HG03045 (cell line): Measurements from ENCODE around the gene GFRA4.

Experiments used
- ATAC-seq: cut with Tn5 transposase; IDR thresholded peaks from one replicate; pipeline ENCODE4 v1.9.1; 2021; ENCODE audit warnings: mild to moderate bottlenecking, moderate library complexity; ENCODE audit not compliant: unreplicated experiment

GFRA4 gene

DNA sequence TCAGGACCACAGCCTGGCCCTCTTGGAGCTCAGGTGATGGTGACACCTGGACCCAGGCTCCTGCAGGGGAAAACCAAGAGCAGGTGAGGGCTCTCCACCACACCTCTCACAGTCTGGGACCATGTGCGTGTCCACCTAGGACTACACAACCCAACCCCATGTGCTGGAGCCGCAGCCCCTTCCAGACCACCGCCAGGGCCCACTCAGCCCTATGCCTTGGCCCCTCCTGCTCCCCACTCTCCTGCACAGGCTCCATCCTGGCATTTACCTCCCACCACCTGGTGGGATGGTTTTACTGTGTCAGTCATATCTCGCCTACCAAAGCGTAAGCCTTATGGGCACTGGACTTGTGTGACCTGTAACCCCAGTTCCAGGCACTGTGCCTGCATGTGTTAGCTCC, 31.7 kb upstream of the GFRA4 start:
- ATAC-seq: no peak

DNA sequence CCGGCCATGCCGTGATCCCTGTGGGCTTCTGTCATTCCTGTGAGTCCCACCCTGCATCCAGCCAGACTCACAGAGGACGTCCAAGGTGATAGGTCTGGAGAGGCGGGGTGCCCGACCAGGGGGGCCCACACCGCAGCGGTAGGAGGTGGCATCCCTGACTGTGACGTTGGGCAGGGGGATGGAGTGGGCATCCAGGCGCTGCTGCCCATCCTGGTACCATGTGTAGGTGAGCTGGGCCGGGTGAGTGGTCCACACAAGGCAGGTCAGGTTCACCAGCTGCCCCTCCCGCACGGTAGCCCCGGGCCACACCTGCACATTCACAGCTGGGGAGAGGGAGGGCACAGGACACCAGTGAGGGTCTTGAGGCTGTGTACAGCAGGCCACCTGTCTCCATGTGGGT, 30.2 kb upstream of the GFRA4 start:
- ATAC-seq: no peak

DNA sequence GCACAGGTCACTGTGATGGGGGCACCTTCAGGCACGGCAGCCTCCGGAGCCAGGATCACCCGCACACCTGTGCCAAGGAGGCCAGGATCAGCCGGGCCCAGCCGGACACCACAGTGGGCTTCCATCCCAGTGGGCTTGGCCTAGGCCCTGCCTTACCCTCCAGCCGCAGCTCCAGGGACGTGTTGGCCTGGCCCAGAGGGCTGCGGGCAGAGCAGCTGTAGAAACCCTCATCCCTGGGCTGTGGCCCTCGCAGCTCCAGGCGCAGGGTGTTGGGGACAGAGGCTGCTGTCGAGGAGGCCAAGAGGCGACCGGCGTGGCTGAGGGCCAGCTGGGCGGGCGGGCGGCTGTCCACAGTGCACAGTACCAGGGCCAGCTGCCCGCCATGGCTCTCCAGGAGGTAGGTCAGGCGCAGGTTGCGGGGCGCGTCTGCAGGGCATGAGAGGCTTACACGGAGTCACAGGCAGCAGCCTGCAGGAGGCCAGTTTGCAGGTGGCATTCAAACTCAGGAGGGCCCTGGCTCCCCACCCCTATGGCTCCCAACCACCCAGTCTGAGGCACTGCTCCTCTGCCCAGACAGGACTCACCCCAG, 29.6 kb upstream of the GFRA4 start:
- no peak for ATAC-seq

DNA sequence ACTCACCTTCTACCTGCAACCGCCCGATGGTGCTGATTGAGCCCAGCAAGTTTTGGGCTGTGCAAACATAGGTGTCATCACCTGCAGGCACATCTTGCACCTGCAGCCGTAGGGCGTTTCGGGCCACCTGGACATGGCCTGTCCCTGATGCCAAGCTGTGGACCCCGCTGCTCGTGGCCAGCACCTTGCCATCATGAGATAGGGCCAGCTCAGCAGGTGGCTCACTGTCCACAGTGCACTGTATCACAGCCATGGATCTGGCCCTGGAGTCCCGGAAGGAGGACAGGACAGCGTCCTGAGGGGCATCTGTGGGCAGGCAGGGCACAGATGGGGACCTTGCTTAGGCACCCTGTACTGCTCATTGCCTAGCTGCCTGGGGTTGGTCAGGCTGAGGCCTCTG, 28.7 kb upstream of the GFRA4 start:
- ATAC-seq: no peak

DNA sequence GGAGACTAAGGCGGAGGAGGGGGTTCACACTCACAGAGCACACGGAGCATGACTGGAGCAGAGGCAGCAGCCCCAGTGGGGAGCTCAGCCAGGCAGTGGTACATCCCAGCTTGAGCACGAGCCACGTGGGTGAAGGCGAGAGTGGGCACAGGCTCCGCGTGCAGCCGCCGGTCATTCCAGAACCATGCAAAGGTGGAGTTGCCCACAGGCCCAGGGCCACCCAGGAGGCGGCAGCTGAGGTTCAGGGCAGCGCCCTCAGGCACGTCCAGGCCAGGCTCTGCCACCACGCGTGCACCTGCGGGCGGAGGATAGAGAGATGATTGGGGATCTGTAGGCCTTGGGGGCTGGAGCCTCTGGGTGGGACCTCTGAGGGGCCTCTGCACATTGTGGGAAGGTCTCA, 28.1 kb upstream of the GFRA4 start:
- ATAC-seq: no peak

DNA sequence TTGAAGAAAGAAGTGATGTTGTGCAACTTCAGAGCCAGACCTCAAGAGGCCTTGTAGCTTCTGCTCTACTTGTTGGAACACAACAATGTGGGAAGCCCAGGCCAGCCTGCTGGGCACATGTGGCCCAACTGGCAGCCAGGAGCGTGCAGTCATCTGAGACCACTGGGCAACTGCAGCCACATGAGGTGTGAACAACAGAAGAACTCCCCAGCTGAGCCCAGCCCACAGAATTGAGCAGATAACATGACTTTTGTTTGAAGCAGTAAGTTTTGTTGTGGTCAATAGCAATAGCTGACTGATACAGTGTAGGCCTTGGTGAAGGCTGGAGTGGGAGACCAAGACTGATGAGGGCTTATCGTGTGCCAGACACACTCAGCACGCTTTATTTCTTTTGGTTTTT, 27.2 kb upstream of the GFRA4 start:
- ATAC-seq: no peak

DNA sequence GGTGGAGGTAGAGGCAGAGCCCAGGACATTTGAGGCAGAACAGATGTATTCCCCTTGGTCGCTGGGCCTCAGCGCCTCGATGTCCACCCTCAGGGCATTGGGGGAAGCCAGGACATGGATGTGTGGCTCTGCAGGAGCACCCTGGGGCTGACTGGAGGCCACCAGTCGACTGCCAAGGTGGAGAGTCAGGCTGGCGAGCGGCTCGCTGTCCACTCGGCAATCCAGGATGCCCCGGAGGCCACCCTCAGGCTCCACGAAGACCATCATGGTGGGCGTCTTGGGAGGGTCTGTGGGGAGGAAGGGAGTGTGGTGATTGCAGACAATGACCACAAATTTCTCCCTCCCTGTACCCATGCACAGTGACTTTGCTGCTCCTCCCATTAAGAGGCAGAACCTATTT, 26.8 kb upstream of the GFRA4 start:
- ATAC-seq: no peak

DNA sequence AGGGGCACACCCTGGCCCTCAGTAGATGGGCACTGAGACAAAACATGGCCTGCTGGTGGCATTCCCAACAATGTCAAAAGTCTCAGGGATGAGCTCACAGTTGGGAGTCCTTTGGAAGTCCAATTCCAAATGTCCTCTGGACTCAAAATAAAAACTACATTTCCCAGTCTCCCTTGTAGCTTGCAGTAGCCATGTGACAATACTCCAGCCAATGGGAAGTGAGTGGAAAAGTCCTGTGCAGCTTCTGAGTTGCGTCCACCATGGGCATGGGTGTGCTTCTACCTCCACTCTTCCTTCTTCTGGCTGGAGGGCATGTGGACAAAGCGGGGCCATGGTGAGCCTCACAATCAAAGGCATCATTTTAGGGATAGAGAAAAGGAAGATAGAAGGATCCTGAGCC, 24.5 kb upstream of the GFRA4 start:
- no peak for ATAC-seq

DNA sequence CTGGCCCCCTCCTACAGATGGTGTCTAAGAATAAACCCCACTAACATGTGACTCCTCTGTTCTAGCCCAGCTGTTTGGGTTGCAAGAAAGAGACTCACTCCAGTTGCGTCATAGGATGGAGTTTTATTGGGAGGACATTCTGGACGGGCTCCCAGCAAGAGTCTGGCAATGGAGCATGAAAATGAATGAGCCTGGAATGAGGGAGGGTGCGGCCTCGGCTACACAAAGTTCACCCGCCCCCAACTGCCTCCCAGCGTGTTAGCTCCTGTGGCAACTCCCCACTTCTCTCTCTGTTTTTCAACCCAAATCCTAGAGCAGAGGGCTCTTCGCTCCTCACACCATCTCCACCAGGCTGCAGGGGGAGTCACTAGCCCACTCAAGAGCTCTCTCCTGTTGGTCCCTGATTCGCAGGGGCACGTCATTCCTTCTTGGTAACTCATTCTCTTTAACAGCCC, 23.7 kb upstream of the GFRA4 start:
- ATAC-seq: no peak

DNA sequence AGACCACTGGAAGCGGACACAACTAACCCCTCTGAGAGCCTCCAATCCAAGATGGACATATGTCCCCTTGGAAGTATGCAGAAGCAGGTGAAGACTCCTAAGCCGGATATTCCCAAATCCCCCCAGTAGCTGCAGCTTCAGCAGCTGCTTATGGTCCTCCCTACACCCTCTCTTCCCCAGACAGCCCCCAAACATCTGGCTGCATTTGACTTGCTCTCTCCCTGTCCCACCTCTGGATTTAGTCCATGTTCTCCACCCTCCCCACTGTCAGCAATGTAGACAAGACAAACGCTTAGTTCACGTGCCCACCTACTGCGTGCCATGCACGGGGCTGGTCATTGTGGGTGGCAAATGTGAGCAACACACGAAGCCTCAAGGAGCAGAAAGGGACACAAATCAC, 23.2 kb upstream of the GFRA4 start:
- ATAC-seq: no peak

DNA sequence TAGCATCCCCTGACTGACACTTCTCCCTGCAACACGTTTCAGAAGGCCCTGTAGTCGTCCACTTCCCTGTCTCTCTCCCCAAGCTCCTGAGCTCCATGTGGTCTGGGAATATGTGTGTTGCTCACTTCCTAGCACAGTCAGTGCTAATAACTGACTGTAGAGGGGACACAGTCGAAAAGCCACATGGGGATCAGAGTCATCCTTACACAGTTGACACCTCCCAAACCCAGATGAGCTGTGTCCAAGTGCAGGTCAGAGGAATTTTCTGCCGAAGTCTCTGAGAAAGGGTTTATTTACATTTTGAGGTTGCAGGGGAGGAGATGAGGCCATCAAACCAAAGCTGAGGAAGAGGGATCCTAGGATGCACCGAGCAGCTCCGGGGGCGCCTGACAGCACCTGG, 22.1 kb upstream of the GFRA4 start:
- no peak for ATAC-seq

DNA sequence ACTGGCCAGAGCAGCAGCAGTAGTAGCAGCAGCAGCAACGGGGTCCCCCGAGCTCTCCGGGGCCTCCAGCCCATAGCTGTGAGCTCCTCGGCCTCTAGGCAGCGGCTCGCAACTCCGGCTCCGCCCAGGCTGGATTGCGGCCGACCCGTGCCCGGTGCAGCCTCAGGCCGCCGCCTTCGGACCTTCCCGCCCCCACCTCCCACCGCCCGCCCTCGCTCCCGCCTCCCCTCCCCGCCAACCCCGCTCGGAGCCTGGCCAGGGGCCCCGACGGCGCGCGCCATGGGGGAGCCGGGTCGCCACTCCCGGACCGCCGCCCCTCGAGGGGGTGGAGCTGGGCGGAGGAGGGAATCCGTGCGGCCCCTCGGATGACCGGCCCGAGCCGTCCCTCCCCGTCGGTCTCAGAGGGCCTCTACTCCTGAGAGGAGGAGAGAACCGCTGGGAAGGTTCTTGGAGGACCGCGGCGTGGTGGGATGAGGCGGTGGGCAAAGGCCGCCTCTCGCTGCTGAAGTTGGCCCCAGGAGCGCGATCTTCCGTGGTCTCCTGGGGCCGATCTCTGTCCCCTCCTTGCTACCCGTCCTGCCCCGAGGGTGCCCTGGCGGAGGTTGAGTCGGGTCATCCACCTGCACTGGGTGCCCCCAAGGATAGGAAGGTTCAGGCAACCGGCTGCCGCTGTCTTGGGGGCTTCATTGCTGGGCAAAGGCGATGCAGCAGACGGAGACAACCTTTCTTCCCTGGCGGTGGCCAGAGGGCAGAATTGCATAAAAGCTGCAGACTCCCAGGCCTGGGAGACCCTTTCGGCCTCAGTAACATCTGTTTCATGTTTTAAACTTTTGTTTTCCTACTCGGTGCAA, 19.0 kb upstream of the GFRA4 start, which contains the start of gene ADAM33:
ADAM33 (minus strand) TSS at position 80 of the 851 bp plus-strand sequence; CDS start at position 74, 6 bp downstream.
- ATAC-seq: no peak

DNA sequence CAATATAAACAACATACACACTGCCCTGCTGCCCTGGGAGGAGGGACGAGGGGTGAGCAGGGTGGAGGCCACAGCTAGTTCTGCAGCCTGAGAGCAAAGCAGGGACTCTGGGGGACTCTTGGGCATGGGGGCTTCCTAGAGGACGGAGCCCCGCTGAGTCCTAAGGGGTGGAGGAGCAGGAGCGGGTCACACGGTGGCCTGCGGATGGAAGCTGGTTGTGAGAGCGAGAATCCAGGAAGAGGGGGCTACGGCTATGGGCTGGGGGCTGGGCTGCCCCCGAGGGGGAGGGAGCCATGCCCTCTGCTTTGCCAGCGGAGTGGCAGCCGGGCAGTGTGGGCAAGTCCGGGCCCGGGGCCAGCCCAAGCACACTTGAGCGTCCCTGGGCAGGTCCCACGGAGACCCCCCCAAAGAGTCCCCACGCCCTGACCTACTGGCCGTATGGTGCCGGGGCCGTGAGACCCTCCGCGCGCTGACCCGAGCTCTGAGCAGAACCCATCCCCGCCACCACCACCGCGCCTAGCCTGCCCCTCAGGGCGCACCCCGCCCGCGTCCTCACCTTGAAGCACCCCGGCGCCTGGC, 18.2 kb upstream of the GFRA4 start:
- no peak for ATAC-seq

DNA sequence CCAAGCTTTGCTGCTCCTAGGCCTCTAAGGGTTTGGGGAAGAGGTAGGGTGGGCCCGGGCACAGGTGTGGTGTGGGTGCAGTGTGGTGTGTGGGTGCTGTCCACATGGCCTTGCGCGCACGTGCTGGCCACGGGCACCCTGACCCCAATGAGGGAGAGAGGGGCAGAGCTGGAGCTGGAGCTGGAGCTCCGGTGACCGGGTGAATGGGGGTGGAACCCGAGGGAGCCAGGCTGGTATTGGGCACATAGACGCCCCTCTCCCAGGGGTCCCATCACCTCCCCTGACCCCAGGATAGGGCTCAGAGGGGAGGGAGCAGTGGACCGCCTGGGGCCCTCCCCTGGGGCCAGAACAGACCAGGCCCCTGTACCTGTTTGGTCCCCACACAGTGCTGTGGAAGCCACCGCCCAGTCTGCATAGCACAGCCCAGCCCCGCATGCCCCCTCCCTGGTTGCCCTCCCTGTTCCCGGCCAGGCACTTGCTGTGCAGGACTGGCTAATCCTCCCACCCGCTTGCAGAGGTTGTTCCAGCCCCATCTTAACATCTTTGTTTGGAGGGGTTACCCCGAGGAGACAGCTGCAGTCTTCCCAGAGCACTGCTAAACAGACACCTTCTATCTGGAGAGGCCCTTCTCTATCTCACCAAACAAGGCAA, 17.6 kb upstream of the GFRA4 start:
- ATAC-seq: no peak

DNA sequence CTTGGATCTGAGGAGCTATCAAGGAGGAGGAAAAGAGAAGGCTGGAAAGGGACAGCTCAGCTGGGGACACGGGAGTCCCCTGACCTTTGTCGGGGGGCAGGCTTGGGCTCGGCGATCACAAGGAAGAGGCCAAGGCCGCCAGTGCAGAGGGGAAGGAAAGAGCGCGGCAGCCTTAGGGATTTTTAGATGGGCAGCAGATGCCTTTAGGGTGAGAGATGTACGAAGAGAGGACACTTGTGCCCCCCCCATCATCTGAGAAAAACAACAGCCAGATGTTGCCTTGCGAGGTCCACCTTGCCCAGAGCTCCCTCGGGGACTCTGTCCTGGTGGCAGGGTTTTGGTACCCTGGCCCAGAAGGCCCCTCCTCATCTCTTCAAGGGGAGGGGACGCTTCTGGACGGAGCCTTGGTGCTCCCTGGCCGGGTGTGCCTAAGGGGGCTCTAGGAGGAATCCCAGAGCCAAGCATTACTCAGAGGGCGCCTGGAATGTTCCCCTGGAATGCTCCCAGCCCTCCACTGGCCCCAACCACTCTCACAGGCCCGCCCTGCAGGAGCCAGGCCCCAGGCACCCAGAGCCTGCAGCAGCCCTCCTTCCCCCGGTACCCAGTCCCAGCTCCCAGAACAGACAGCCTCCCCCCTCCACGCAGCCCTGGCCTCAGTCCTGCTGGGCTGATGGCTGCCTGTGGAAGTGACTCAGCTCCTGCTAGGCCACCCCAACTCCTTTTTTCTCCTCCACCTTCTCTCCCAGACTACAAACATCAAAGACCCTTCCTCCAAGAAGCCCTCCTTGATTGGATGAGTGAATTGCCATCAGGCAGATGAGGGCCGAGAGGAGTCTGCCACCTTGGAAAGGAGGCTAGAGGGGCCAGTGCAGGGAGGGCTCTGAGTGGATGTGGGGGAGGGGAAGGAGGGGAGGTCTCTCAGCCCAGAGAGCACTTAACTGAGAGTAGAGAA, 16.8 kb upstream of the GFRA4 start:
- no peak for ATAC-seq

DNA sequence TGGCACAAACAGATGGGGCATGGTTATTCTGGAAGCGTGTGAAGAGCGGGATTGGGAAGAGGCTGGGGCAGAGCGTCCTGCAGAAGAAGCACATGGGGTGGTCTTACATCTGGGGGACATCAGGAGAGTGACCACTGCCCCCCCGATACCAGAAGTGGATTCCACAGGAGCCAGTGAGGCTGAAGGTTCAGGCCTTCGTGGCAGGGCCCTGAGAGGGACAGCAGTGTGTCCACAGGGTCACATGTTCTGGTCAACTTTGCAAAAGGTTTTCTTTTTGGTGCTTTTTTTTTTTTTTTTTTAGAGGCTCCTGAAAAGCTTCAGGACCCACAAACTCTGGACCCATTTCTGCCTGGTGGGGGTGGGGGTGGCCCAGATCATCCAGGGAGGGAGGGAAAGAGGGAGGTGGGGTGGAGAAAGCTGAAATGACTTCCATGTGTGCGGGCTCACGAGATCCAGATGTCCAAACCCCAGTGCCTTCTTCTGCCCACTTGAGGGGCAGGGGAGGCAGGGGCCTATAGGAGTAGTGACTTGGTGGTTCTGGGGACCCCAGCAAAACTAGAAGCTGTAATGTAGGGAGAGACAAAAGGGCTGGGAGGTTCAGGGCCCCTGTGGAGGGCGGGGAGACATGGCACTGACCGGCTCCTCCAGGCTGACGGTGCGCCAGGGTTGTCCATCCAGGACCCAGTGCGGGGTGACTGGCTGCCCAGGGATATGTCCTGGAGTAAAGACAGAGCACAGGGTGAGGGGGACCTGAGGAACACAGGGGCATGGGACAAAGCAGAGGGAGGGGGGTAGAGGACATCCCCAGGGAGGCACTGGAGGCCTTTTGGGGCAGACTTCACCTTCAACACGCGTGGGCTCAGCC, 15.9 kb upstream of the GFRA4 start:
- ATAC-seq: no peak

DNA sequence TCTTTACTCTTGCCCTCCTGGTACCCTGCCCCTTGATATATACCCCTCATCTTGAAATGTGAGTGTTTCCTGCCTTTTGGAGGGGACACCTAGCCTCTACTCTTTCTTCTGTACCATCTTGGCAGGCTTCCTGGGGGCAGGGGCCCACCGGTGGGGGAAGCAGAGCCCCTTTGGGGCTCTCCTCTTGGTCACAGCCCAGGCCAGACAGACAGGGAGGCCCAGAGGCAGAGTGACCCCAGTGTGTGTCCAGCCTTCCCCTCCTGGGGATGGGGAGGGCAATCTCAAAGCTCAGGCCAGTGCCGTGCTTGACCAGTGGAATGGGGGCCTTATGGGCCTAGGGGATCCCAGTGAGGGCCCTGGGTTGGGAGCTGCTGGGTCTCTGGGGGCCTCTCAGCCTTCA, 15.0 kb upstream of the GFRA4 start:
- ATAC-seq: no peak

DNA sequence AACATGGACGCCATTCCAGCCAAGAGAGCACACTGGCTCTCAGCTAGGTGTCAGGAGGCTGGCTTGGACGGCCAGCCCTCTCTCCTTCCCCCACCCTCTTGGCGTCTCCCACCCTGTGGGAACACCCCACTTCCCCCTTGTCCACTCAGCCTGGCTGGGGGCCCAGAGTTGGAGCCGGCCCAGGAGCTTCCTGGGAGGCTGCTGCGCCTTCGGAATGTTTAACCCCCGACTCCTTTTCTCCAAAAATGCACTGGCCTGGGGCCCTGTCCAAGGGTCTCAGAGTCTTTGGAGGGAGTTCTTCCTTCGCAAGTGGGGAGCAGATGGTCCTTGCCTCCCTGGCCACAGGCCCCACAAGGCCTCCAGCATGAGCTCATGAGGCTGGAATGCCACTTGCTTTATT, 14.5 kb upstream of the GFRA4 start:
- no peak for ATAC-seq
